NB4 (cell line): ENCODE data around the gene SRGAP3.

Experiments used
- DNase-seq: peaks from one replicate; pipeline ENCODE4 v3.0.0; 2010; ENCODE audit warnings: low read depth
- H3K4me3 ChIP-seq: one replicate; pipeline ENCODE4 v1.5.1; 2011; ENCODE audit warnings: mild to moderate bottlenecking, low read depth, low read length, moderate library complexity
- MAX ChIP-seq: IDR thresholded peaks from 2 replicates; pipeline ENCODE4 v1.6.1; 2011; ENCODE audit warnings: low read depth, low read length
- MYC ChIP-seq: IDR thresholded peaks from 2 replicates; pipeline ENCODE4 v1.6.1; 2011; ENCODE audit warnings: low read depth, low read length
- POLR2A ChIP-seq: IDR thresholded peaks from 2 replicates; pipeline ENCODE4 v1.6.1; 2011; ENCODE audit warnings: mild to moderate bottlenecking; ENCODE audit not compliant: insufficient read length; ENCODE audit errors: extremely low read depth
- TF ChIP-seq, protein P1 (sequence below): IDR thresholded peaks from one replicate; pipeline ENCODE4 v1.5.1; 2012; ENCODE audit warnings: low read depth, low read length

The SRGAP3 gene

DNA sequence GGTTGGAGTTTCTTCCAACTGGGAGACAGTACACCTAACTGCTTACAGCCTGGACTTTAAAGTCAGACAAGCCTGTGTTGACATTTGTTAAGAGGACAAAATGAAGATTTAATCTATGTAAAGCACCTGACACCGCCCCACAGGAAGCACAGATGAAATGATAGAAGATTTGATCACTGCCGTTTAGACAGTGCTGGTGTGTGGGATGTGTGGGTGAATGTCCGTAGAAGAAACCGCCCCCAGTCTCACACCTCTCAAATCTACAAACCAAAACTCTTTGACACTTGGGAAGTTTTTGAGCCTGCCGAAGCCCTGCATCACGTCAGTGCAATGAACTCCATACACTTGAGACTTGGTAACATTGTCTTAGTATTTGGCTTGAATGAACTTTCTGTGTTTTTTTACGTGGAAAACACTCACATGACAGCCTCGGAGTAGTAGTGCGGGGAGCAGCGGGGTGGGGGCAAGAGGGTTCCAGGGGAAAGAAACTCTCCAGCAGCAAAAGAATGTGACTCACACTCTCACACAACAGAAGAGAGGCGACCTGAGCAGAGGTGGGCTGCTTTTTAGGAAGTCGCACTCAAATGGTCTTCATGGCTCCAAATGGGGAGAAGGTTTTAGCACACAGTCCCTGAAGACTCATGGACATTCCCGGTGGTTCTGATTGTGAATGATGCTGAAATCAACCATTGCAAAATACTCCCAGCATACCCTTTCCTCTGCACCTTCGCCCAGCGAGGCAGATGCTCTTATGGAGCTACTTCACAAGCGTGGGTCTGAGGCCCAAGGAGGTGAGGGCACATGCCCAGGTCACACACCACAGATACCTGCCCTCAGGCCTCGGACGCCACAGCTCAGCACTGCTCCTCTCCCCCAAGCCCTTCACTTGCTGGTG, 79.2 kb downstream of the SRGAP3 start:
- no peak for DNase-seq
- TF ChIP-seq, protein P1, sequence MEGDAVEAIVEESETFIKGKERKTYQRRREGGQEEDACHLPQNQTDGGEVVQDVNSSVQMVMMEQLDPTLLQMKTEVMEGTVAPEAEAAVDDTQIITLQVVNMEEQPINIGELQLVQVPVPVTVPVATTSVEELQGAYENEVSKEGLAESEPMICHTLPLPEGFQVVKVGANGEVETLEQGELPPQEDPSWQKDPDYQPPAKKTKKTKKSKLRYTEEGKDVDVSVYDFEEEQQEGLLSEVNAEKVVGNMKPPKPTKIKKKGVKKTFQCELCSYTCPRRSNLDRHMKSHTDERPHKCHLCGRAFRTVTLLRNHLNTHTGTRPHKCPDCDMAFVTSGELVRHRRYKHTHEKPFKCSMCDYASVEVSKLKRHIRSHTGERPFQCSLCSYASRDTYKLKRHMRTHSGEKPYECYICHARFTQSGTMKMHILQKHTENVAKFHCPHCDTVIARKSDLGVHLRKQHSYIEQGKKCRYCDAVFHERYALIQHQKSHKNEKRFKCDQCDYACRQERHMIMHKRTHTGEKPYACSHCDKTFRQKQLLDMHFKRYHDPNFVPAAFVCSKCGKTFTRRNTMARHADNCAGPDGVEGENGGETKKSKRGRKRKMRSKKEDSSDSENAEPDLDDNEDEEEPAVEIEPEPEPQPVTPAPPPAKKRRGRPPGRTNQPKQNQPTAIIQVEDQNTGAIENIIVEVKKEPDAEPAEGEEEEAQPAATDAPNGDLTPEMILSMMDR: no peak
- TF ChIP-seq POLR2A (no peak), MYC (no peak), MAX (no peak)
- H3K4me3 ChIP-seq: no peak overlapping the region

DNA sequence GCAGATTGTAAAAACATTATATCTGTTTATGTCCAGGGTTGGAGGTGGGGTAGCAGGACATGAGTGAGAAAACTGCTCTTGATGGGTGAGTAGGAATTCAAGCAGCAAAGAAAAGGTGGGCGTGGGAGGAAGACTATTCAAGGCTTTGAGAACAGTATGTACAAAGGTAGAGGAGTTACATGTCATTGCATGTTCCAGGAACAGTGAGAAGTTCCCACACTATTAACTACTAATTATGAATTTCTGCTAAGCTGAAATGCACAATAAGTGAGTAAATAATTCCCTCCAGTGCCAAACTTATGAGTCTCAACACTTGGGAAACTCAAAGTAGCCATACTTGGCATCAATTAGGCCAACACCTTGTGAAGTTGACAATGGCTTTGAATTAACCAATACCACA, 80.1 kb downstream of the SRGAP3 start:
- DNase-seq: no peak
- H3K4me3 ChIP-seq: no peak overlapping the region

GRCh38 chr3:9168241-9168741, 81.2 kb downstream of the SRGAP3 start:
- no peak for TF ChIP-seq POLR2A
- no peak for TF ChIP-seq MAX
- no peak for TF ChIP-seq MYC
- TF ChIP-seq, protein P1: no peak
- no peak overlapping the region for H3K4me3 ChIP-seq
- DNase-seq: no peak

More for the DNA sequence above, 80.1 kb downstream of the SRGAP3 start:
- TF ChIP-seq POLR2A: no peak
- TF ChIP-seq, protein P1: no peak
- no peak for TF ChIP-seq MAX
- no peak for TF ChIP-seq MYC

- TF ChIP-seq MYC (no peak), MAX (no peak), POLR2A (no peak)
- TF ChIP-seq, protein P1: no peak
- H3K4me3 ChIP-seq: no peak overlapping the region
- DNase-seq: no peak
These were observed 82.2 kb downstream of the SRGAP3 start for GRCh38 chr3:9167222-9167621.

DNA sequence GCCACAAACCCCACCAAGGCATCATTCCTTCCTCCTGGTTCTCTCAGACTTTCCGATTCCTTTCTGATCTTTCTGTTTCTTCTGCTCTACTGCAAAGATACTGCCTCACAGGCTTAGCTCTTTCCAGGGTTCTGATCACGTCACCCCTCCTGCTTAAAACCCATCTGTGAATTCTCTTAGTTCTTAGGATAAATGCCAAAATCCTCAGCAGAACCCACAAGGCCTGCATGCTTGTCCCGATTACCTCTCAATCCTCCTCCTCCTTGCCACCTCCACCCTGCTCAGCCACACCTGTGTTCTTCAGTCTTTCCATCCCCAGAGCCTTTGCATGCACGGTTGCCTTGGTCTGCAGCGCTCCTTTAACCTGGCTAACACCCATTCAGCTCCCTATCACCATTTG, 84.0 kb downstream of the SRGAP3 start:
- TF ChIP-seq POLR2A (no peak), MAX (no peak), MYC (no peak)
- TF ChIP-seq, protein P1: no peak
- H3K4me3 ChIP-seq: no peak overlapping the region
- DNase-seq: no peak

DNA sequence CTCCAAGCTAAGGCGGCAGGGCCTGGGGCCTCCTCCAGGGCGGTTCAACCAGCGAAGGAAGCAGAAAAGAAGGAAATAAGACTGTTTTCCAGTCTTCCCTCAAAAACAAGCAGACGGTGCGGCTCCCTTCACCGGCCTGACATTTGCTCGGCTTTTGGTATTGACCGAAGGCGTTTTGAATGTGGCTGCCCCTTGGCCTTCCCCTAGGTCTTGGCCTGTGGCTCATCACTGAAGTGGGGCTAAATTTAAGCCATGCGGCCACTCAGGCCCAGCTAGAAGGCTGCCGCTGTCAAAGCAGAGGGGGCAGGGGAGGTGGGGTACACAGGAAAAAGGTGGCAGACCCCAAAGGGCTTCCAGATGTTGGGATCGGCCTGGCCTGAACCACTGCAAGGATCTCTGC, 86.2 kb downstream of the SRGAP3 start:
- TF ChIP-seq POLR2A: no peak
- no peak overlapping the region for H3K4me3 ChIP-seq
- no peak for DNase-seq
